H9 (cell line): Measurements from ENCODE around the gene RB1. TPM values are rescaled to one million over a fixed set of nuclear protein-coding genes. Genes with fewer than 3 reads are reported as not detected.

Experiments
- DNase-seq: peaks from one replicate; pipeline ENCODE4 v3.0.0-alpha.2; 2017
- H2AFZ ChIP-seq: one replicate; pipeline ENCODE4 v1.6.1; 2013; ENCODE audit warnings: mild to moderate bottlenecking, low read length, control low read depth, moderate library complexity
- H2AK5ac ChIP-seq: 2 replicates; pipeline ENCODE4 v1.6.1; 2013; ENCODE audit warnings: low read length, control low read depth, mixed read lengths; ENCODE audit not compliant: insufficient read length
- H2BK120ac ChIP-seq: one replicate; pipeline ENCODE4 v1.6.1; 2013; ENCODE audit warnings: low read depth, mild to moderate bottlenecking, low read length, control low read depth, inconsistent platforms; ENCODE audit not compliant: poor library complexity, severe bottlenecking
- H2BK12ac ChIP-seq: 2 replicates; pipeline ENCODE4 v1.6.1; 2013; ENCODE audit warnings: low read length, control low read depth, mixed read lengths, low read depth; ENCODE audit not compliant: insufficient read length
- H2BK15ac ChIP-seq: 2 replicates; pipeline ENCODE4 v1.6.1; 2013; ENCODE audit warnings: low read depth, low read length, control low read depth
- H2BK20ac ChIP-seq: one replicate; pipeline ENCODE4 v1.6.1; 2013; ENCODE audit warnings: low read depth, mild to moderate bottlenecking, low read length, control low read depth, inconsistent platforms; ENCODE audit not compliant: poor library complexity, severe bottlenecking
- H2BK5ac ChIP-seq: 2 replicates; pipeline ENCODE4 v1.6.1; 2013; ENCODE audit warnings: low read length, control low read depth, mixed read lengths; ENCODE audit not compliant: insufficient read length
- H3K14ac ChIP-seq: 2 replicates; pipeline ENCODE4 v1.6.1; 2013; ENCODE audit warnings: low read length, control low read depth; ENCODE audit not compliant: insufficient read depth
- H3K18ac ChIP-seq: 2 replicates; pipeline ENCODE4 v1.6.1; 2013; ENCODE audit warnings: low read depth, mild to moderate bottlenecking, mixed read lengths, low read length, control low read depth; ENCODE audit not compliant: insufficient read length
- H3K23ac ChIP-seq: 2 replicates; pipeline ENCODE4 v1.6.1; 2013; ENCODE audit warnings: low read length, control low read depth, mixed read lengths, low read depth; ENCODE audit not compliant: insufficient read length
- H3K23me2 ChIP-seq: 2 replicates; pipeline ENCODE4 v1.6.1; 2013; ENCODE audit warnings: low read depth, mild to moderate bottlenecking, mixed read lengths, low read length, control low read depth; ENCODE audit not compliant: insufficient read length, poor library complexity, severe bottlenecking
- H3K27ac ChIP-seq: 2 replicates; pipeline ENCODE4 v1.5.1; 2013; ENCODE audit warnings: low read length, control low read depth, mixed read lengths, low read depth; ENCODE audit not compliant: insufficient read length
- H3K27me3 ChIP-seq: 2 replicates; pipeline ENCODE4 v1.6.1; 2013; ENCODE audit warnings: low read length, control low read depth, inconsistent platforms; ENCODE audit not compliant: insufficient read depth
- H3K4ac ChIP-seq: 2 replicates; pipeline ENCODE4 v1.6.1; 2013; ENCODE audit warnings: low read depth, mild to moderate bottlenecking, control low read depth, inconsistent platforms, low read length, moderate library complexity
- H3K4me1 ChIP-seq: 2 replicates; pipeline ENCODE4 v1.6.1; 2013; ENCODE audit warnings: low read length, control low read depth, inconsistent platforms; ENCODE audit not compliant: insufficient read depth
- H3K4me2 ChIP-seq: 2 replicates; pipeline ENCODE4 v1.6.1; 2013; ENCODE audit warnings: low read length, control low read depth, mixed read lengths; ENCODE audit not compliant: insufficient read length, insufficient read depth
- H3K56ac ChIP-seq: 2 replicates; pipeline ENCODE4 v1.6.1; 2013; ENCODE audit warnings: low read depth, mild to moderate bottlenecking, mixed read lengths, low read length, control low read depth; ENCODE audit not compliant: insufficient read length
- H3K79me1 ChIP-seq: 2 replicates; pipeline ENCODE4 v1.6.1; 2013; ENCODE audit warnings: low read depth, mild to moderate bottlenecking, moderate library complexity, low read length, control low read depth, inconsistent platforms; ENCODE audit not compliant: insufficient read depth, poor library complexity, severe bottlenecking
- H3K79me2 ChIP-seq: 2 replicates; pipeline ENCODE4 v1.6.1; 2013; ENCODE audit warnings: low read length, control low read depth, inconsistent platforms; ENCODE audit not compliant: insufficient read depth
- H3K9ac ChIP-seq: 2 replicates; pipeline ENCODE4 v1.6.1; 2013; ENCODE audit warnings: low read length, control low read depth, mixed read lengths; ENCODE audit not compliant: insufficient read length; ENCODE audit errors: extremely low read depth
- H3K9me3 ChIP-seq: one replicate; pipeline ENCODE4 v1.6.1; 2013; ENCODE audit warnings: low read depth, low read length, inconsistent platforms; ENCODE audit not compliant: control insufficient read depth
- H3T11ph ChIP-seq: one replicate; pipeline ENCODE4 v1.6.1; 2013; ENCODE audit warnings: mild to moderate bottlenecking, low read length, control low read depth, inconsistent platforms
- H4K20me1 ChIP-seq: one replicate; pipeline ENCODE4 v1.6.1; 2013; ENCODE audit not compliant: control insufficient read depth, insufficient read length, insufficient read depth
- H4K5ac ChIP-seq: 2 replicates; pipeline ENCODE4 v1.6.1; 2013; ENCODE audit warnings: low read depth, mild to moderate bottlenecking, mixed read lengths, low read length, control low read depth; ENCODE audit not compliant: insufficient read length
- H4K8ac ChIP-seq: replicated peaks from 2 replicates; pipeline ENCODE4 v1.6.1; 2013; ENCODE audit warnings: low read length, control low read depth, mixed read lengths, low read depth; ENCODE audit not compliant: insufficient read length
- H4K91ac ChIP-seq: 2 replicates; pipeline ENCODE4 v1.6.1; 2013; ENCODE audit warnings: low read depth, mild to moderate bottlenecking, moderate library complexity, mixed read lengths, low read length, control low read depth; ENCODE audit not compliant: insufficient read length
- H3K27ac Mint-ChIP-seq, 3 experiments: 2 replicates in 2 of 3; 3 replicates in 1 of 3; pipeline ENCODE4 v1.8.0; 2020 to 2021; ENCODE audit warnings: mixed read lengths in 3 of 3, mild to moderate bottlenecking in 1 of 3, moderate library complexity in 1 of 3
- H3K27me3 Mint-ChIP-seq: 2 replicates; pipeline ENCODE4 v1.8.0; 2021; ENCODE audit warnings: low read depth, mild to moderate bottlenecking, moderate library complexity, mixed read lengths
- H3K36me3 Mint-ChIP-seq, 3 experiments: 2 replicates in 2 of 3; 3 replicates in 1 of 3; pipeline ENCODE4 v1.8.0; 2020 to 2021; ENCODE audit warnings: low read depth in 3 of 3, mixed read lengths in 3 of 3; ENCODE audit not compliant: insufficient read depth in 1 of 3
- H3K4me1 Mint-ChIP-seq, 2 experiments: 2 replicates each; pipeline ENCODE4 v1.8.0; 2020; ENCODE audit warnings: mixed read lengths in 2 of 2
- H3K4me3 Mint-ChIP-seq, 2 experiments: 2 replicates in 1 of 2; 3 replicates in 1 of 2; pipeline ENCODE4 v1.8.0; 2020 to 2021; ENCODE audit warnings: mild to moderate bottlenecking in 2 of 2, mixed read lengths in 2 of 2, moderate library complexity in 1 of 2
- H3K9me3 Mint-ChIP-seq, 2 experiments: 2 replicates in 1 of 2; 3 replicates in 1 of 2; pipeline ENCODE4 v1.8.0; 2020; ENCODE audit warnings: mild to moderate bottlenecking in 2 of 2, mixed read lengths in 2 of 2, moderate library complexity in 1 of 2
- CTCF ChIP-seq: fragments of 200-600 bp; sonication (generic); conservative IDR thresholded peaks from 3 replicates; pipeline ENCODE4 v1.8.0; 2021; ENCODE audit warnings: antibody characterized with exemption, mild to moderate bottlenecking
- WGBS: extraction: QIAGEN DNeasy Blood & Tissue Kit; methylation state at CpG from one replicate; pipeline ENCODE4 v1.1.7; 2013; ENCODE audit warnings: missing lambda C conversion rate, low lambda C conversion rate, mixed read lengths; ENCODE audit not compliant: insufficient read length; ENCODE audit errors: extremely low coverage; 5-methylcytosine and 5-hydroxymethylcytosine counted together
- total RNA-seq: library from RNA; stranded (reverse); gene quantifications from 2 replicates; pipeline ENCODE4 v1.2.1, GENCODE V29; 2021

The RB1 gene
- total RNA-seq, 1 experiment from 2014 or later: 20.5 TPM

GRCh38 chr13:48258430-48258829, 45.1 kb upstream of the RB1 start:
- no peak overlapping the region for H3K9ac ChIP-seq
- no peak overlapping the region for H2BK15ac ChIP-seq
- H3K4me3 Mint-ChIP-seq: no peak overlapping the region
- H2BK20ac ChIP-seq: no peak overlapping the region
- no peaks in the 10 kb centered on the region for H3K4me1 ChIP-seq
- H3K56ac ChIP-seq: no peak overlapping the region
- no peaks in the 10 kb centered on the region for H3K9me3 ChIP-seq
- no peak overlapping the region for H4K8ac ChIP-seq
- H3K23me2 ChIP-seq: no peaks in the 10 kb centered on the region
- TF ChIP-seq CTCF: no peak
- no peak overlapping the region for H4K5ac ChIP-seq
- no peak overlapping the region for H2BK5ac ChIP-seq
- H3K18ac ChIP-seq: no peak overlapping the region
- H4K20me1 ChIP-seq: no peaks in the 10 kb centered on the region
- H3K4me2 ChIP-seq: no peak overlapping the region
- no CpG with 5 or more reads among the region's 3 CpGs for WGBS
- no peak overlapping the region for H2AFZ ChIP-seq
- no peak overlapping the region for H2AK5ac ChIP-seq
- H2BK12ac ChIP-seq: no peak overlapping the region
- no peak overlapping the region for H3K14ac ChIP-seq
- H4K91ac ChIP-seq: no peak overlapping the region
- H3K4ac ChIP-seq: no peak overlapping the region
- no peaks in the 10 kb centered on the region for H3K27me3 Mint-ChIP-seq
- H3K27me3 ChIP-seq: no peaks in the 10 kb centered on the region
- H3T11ph ChIP-seq: no peak overlapping the region
- no peaks in the 10 kb centered on the region for H3K79me2 ChIP-seq
- no peak for DNase-seq
- no peak overlapping the region for H3K23ac ChIP-seq
- peaks cover 3 to 7% of the 10 kb centered on the region in 2 experiments; a peak in 1 of 4 replicates for H3K4me1 Mint-ChIP-seq
- H3K27ac Mint-ChIP-seq: no peak overlapping the region
- H3K27ac ChIP-seq: no peak overlapping the region
- no peak overlapping the region for H2BK120ac ChIP-seq
- H3K9me3 Mint-ChIP-seq: no peaks in the 10 kb centered on the region
- peaks cover 23 to 82% (median 74%) of the 10 kb centered on the region in 3 experiments; a peak in 6 of 7 replicates for H3K36me3 Mint-ChIP-seq
- H3K79me1 ChIP-seq: no peaks in the 10 kb centered on the region
